SW 1271 (cell line): ENCODE measurements around the gene B4GALNT1.
A peak's percentile ranks its signal among the peaks of the same experiment; 100 is the strongest.
"Not testable (repeated sequence)": the region's sequence is repeated elsewhere in the genome, so short reads cannot be mapped to it uniquely, and the experiment has no call there.

Source experiments
- DNase-seq, 2 experiments: peaks; one replicate each; lab custom pipeline; 2025; lab: John Stamatoyannopoulos, UW

Gene B4GALNT1

DNA sequence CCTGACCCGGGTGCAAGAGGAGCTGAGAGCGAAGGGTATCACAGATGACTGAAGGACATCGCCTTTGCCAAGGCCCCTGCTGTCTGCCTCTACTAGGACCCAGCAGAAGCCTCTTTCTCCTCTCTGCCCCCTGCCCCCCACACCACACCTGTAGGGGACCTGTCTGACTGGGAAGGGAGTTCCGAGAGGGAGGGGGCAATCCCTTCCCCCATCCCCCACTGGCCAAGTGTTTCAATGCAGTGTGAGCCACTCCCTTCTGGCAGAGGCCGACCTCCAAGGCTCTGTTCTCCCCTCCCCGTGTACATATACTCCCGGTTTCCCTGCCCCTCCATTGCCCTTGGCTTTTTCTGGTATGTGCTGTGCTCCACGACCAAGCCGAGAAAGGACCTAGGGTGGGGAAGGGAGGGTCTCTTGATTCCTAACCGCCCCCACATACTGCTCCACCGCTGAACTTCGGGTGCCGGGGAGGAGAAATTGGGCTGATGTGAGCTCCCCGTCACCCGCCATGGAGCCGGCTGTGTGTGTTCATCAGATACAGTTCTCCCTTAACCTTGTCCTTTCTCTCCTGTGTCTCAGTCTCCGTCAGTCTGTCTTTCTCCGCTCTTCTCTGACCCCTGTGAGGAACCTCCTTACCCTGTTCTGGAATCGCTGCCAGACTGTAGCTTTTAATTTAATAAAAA is 23.8 kb downstream of the B4GALNT1 start:
- DNase-seq: no peak

DNA sequence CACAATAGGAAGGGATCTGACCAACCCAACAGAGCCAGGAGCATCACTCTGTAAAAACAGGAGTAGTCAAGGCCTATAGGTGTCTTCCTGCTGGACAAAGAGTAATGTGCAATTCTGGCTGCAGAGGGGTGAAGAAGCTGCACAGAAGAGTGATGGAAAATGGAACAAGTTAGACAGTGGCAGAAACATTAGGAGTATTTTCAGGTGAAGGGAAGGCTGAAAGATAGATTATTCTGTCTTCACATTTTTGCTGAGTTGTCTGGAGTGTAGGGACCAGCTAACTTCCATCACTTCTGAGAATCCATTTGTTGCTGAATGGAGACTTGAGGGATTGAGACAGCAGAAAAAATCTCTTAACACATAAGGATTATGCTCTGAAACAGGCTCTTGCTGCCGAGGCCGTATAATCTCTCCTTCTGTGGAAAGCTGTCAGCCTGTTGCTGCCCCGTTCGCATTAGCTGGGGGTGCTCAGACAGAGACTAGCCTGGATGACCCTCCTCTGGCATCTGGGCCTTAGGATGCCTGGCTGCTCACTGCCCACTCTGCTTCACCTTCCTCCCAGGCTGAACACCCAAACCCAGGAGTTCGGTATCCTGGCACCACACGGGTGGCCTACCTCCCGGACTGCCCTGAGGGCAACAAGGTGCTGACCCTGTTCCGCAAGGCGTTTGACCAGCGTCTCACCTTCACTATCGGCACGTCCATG is 24.9 kb downstream of the B4GALNT1 start:
- DNase-seq: no peak

GRCh38 chr12:57606821-57607220 is 26.2 kb downstream of the B4GALNT1 start:
- no peak for DNase-seq

DNA sequence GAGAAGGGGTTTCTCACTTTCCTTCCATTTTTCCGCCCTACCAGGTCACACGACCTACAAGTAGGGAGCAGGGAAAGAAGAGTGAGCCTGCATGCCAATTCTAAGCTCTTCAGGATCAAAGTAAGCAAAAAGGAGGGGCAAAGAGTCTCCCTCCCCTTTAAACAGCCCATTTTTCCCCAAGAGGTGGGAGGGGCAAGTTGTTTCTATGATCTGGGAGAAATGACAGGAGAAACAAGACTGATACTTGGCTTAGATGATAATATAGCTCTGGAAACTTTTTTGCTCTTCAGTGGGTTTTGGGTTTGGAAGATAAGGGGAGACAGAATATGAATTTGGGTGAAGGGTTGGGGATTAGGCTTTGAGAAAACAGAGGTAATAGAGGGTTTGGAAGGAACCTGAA is 26.6 kb downstream of the B4GALNT1 start:
- DNase-seq: no peak

DNA sequence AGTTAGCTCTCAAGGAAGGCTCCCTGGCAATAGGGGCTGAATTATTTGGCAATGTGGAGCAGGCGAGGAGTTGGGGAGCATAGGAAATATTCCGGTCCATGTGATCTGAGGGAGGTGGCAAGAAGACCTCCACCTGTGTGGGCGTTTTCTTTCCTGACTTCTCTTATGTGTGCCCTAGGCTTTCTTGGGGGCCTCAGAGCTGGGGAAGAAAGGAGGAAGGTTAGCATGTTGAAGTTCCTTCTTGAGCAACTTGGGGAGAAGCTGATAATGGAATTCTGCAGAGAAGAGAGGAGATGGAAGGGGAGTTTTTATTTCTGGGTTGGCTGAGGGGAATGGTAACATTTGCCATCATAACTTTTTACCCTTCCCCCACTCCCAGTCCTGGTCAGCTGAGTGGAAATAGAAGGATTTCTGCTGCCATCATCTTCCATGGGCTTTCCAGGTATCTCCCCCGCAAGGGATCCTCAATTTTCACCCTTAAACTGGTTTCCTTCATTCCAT is 27.1 kb downstream of the B4GALNT1 start:
- DNase-seq: no peak

GRCh38 chr12:57604992-57605810 is 27.8 kb downstream of the B4GALNT1 start:
- peak in 1 of 2 experiments; percentile 8 for DNase-seq

DNA sequence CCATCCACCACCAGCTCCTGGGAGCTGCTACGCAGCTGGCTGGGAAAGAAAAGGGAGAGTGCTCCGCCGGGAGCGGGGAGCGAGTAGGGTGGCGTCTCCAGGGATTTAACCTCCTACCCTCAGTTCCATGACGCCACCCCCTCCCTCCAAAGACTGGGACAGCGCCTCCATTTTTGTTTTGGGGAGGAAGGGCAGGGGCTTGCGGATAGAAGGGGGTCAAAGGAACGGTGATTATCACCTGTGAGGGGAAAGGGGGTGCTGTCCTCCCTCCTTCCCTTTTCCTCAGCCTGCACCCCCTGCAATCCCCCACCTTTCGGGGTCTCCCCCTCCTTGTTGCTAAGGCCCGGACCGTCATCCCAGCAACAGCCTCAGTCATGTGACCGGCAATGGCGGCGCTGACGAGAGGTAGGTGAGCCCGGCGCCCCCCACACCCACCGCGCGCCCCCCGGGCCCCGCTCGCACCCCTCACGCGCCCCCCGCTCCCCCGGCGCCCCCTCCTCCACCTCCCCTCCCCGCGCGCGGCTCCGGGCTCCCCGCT is 28.5 kb downstream of the B4GALNT1 start, which contains the start of gene DTX3:
DTX3 (plus strand) TSS at position 371 of the 538 bp plus-strand sequence. CDS start 1,694 bp downstream, outside the sequence.
- peak in 1 of 2 experiments; percentile 28 for DNase-seq

- no peak for DNase-seq
These were observed 29.1 kb downstream of the B4GALNT1 start for GRCh38 chr12:57603815-57604453.

- no peak for DNase-seq
These were observed 29.7 kb downstream of the B4GALNT1 start for GRCh38 chr12:57603324-57603723.

DNA sequence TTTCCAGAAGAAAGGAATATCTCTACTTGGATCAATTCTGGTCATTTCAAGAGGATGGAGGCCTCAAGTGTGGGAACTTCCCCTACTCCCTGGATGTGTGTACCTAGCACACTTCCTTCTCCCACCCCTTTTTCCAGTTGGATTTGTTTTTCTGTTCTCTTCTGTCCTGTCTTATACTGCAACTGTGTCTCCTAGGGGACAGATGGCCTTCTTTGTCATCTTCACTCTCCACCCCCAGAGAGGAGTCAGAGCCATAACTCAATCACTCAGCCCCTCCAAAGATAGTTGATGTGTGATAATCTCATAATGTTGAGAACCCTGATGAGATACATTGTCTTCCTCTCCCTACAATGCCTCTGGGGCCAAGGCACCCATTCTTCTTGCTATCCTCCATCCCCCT is 30.5 kb downstream of the B4GALNT1 start:
- DNase-seq: no peak

GRCh38 chr12:57600395-57600794 is 32.6 kb downstream of the B4GALNT1 start:
- no peak for DNase-seq

DNA sequence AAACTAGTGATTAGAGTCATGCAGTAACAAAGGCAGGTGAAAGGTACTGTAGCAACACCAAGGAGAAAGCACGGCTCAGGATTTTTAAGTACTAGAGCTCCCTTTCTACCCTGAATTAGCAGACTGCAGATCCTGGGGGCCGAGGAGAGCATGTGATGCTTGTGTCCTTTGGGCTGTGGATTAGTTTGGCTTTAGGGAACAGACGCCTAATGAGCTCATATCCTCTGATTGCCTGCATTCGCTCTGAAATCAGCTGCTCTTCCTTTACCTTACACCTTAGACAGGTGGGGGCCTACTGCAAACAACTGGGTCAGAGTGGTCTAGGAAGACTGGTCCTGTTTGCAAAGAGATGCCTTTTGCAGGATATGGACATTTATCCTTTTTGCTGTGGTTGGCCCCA is 39.8 kb downstream of the B4GALNT1 start:
- no peak for DNase-seq

DNA sequence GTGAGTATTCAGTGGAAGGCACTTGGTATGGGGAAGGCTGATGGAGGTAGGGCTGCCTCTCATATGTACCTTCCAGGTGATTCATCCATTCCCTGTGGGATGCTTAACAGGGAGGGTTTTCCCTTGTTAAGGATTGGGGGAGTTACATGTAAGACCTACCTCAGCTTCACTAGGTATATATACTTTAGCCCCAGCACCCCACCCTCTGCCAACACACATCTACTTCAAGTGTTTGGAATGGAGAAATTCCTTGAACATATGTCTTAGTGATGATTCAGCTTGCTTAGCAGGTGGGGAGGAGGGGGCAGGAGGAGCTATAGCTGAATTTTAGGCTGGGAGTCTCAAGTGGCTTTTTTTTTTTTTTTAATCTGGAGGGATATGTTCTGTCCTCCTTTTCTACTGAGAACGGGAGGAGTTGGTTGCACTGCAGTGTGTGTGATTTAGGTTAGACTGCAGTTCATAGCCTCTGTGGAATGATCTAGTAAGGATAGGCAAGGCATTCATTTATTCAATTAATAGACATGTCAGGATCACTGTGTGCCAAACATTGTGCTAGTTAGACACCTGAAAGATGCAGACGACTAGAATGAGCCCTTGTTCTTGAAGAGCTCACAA is 40.3 kb downstream of the B4GALNT1 start:
- DNase-seq: no peak

DNA sequence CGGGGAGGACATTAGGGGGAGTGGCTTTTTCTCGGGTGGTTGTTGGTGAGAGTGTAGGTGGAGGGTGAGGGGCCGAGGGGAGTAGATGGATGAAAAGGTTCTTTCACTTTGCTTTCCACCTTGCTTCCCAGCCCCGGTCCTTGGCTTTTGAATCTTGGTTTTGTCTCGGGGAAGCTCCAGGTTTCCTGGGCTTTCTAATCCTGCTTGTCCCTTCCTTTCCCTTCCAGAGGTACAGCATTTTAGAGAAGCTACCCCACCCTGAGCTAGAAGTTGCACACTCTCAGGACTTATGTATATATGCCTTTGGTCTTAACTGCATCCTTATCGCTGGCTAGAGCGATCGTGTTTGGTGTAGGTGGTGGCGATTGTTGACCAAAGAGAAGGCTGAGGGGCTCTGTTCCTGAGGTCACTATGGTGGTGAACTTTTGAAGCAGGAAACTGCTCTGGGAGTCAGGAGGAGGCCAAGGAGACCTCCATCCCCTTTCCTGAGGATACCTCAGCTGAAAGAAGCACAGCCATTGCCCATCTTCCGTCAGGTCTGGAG is 41.1 kb downstream of the B4GALNT1 start:
- DNase-seq: no peak

DNA sequence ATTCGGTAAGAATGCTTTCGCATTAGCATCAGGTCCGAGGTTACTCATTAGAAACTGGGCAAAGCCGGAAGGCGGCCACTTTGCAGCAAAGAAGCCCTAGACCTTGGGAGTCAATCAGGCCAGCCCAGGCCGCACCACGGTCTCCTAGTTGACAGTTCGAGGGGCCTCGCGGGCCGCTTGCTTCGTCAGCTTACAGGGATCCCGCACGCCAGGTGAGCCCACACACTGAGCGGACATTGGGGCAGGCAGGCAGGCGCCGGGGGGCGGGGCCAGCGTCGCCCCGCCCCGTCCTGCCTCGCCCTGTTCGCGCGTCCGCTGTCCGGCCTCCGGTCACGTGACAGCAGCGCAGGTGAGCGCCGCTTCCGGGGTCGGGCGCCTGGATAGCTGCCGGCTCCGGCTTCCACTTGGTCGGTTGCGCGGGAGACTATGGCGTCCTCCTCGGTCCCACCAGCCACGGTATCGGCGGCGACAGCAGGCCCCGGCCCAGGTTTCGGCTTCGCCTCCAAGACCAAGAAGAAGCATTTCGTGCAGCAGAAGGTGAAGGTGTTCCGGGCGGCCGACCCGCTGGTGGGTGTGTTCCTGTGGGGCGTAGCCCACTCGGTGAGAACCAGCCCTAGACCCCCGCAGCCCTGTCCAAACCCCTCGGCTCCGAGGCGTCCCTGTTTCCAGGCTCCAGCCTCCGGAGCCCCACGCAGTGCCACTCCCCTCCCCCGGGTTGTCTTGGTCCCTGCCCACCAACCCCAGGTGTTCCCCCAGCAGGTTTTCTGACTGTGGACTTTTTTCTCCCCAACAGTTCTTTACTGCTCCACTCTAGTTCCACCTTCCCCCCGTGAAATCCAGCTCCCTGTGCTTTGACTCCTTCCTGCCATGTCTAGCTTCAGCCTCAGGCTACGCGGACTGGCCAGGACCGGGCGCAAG is 41.9 kb downstream of the B4GALNT1 start, which contains the start of gene PIP4K2C:
PIP4K2C (plus strand) TSS at position 329 of the 918 bp plus-strand sequence; CDS start at position 427, 98 bp downstream.
- DNase-seq: peak in 1 of 2 experiments; percentile 63

DNA sequence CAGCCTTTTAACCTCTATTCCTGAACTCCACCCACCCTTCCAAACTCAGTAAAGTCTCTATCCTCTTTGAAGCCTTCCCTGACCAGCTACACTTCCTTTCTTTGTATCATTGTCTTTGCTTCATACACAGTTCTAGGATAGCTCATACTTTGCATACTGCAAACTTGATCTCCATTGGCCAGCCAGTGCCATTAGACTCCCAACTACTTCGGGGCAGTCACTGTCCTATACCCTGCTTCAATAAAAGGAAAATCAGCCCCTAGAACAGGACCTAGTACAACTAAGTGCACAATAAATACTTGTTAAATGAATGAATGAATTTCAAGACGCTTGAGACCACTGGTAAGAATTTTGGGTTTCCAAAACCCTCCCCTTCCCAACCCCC is 42.5 kb downstream of the B4GALNT1 start:
- DNase-seq: no peak

DNA sequence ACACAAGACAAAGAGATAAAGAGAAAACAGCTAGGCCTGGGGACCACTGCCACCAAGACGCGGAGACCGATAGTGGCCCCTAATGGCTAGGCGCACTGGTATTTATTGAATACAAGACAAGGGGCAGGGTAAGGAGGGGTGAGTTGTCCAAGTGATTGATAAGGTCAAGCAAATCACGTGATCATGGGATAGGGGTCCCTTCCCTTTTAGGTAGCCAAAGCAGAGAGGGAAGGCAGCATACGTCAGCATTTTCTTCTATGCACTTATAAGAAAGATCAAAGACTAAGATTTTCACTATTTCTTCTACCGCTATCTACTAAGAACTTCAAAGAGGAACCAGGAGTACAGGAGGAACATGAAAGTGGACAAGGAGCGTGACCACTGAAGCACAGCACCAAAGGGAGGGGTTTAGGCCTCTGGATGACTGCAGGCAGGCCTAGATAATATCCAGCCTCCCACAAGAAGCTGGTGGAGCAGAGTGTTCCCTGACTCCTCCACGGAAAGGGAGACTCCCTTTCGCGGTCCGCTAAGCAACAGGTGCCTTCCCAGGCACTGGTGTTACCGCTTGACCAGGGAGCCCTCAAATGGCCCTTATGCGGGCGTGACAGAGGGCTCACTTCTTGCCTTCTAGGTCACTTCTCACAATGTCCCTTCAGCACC is 43.9 kb downstream of the B4GALNT1 start:
- not testable (repeated sequence) for DNase-seq

DNA sequence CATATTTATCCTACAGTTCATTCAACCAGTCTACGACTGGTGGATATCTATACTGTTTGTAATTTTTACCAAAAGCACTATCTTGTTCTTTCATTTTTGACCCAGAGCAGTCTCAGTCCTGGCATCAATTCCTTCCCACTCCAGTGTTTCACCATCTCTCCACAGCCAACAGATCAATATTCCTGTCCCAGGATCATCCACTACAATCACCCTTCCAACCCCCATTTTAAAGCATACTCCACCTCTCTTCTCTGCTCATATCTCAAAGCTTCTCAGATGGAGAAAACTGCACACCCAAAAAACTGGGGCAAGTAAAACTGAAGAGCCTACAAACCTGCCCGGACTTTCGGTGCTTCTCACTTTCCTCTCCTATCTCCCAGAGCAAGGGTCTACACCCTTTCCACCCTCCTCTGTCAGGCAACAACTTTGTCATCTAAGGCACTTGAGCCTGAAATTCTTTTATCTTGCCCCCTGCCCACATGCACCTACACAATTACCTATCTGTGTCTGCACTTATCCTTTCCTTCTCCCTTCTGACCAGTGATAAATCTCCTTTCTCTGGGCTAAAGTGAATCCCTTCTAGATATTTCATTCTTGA is 46.1 kb downstream of the B4GALNT1 start:
- no peak for DNase-seq

- DNase-seq: no peak
These were observed 46.9 kb downstream of the B4GALNT1 start for GRCh38 chr12:57586128-57586527.
